GM12801 (cell line): Measurements from ENCODE around the gene NFKB2.

Experiments
- TF ChIP-seq, protein P1 (sequence below): IDR thresholded peaks from one replicate; pipeline ENCODE4 v1.5.1; 2011; ENCODE audit warnings: control low read depth; ENCODE audit not compliant: insufficient read length; ENCODE audit errors: extremely low read depth

NFKB2 gene

DNA sequence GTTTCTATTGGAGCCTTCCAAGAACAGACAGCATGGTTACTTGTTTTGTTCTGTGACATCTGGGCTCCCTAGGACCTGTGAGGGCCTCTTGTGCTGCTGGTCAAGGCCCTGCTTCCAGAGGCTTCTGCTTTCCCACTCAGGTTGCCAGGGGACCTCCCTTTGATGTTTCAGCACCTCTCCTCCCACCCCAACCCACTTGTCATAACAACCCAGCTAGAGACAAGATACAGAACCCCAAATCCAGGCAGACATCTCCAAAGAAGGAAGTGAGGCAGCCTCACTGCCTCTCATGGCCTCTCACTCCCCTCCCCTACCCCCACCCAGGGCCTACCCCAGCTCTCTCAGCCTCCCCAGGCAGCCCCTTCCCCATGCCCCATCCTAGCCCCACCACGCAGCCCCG, 11.3 kb downstream of the NFKB2 start:
- TF ChIP-seq, protein P1, sequence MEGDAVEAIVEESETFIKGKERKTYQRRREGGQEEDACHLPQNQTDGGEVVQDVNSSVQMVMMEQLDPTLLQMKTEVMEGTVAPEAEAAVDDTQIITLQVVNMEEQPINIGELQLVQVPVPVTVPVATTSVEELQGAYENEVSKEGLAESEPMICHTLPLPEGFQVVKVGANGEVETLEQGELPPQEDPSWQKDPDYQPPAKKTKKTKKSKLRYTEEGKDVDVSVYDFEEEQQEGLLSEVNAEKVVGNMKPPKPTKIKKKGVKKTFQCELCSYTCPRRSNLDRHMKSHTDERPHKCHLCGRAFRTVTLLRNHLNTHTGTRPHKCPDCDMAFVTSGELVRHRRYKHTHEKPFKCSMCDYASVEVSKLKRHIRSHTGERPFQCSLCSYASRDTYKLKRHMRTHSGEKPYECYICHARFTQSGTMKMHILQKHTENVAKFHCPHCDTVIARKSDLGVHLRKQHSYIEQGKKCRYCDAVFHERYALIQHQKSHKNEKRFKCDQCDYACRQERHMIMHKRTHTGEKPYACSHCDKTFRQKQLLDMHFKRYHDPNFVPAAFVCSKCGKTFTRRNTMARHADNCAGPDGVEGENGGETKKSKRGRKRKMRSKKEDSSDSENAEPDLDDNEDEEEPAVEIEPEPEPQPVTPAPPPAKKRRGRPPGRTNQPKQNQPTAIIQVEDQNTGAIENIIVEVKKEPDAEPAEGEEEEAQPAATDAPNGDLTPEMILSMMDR: no peak

DNA sequence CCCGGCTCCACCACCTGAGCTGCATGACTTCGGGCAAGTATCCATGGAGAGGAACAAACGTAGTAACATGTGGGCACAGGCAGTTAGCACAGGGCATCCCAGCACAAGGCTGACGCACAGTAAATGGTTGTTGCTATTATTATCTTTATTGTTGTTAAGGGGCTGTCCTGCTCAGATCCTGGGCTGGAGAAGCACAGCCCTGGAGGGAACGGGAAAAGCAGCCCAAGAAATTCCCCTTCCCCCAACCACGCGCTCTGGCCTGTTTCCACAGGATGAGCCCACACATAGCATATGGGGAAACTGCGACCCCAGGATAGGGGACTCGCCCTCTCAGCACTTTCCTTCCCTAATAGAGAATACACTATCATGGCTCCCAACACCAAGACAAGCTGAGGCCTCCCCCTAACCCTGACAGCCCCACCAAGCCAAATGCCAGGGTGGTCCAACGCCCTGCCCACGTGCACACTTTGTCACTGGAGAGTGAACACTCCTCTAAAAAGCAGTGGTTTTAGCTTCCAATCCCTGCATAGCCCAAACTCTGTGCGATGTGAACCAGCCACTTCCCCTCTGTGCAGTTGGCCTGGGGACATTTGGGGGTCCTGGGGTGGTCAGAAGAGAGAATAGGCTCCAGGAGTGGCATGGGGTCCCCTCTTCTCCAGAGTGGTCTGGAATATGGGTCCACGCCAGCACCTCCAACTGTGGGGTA, 12.1 kb downstream of the NFKB2 start:
- TF ChIP-seq, protein P1: no peak

DNA sequence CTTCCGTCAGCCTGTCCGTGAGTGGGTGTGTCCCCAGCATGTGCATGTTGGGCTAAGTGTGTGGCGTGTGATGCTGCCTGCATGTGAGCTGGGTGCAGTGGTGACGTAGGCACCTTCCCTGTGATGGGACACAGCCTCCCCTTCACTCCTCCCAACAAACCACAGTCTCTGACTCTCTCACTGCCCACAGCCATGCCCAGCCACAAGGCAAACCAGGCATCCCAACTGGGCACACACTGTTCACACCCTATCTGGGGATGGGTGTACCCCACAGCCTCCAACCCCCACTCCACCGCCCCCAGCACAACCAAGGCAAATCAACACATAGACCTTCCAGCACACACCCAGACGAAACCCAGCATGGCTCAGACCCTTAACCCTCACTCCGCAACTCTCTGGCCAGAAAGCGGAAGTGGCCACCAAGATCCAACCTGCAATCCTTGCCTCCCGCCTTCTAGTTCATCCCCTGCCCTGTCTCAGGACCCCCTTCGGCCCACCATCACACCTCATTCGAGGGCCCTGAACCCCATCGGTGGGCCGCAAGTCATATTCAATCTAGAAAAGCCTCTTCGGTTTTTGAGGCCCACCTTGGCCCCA, 12.7 kb downstream of the NFKB2 start:
- TF ChIP-seq, protein P1: no peak

DNA sequence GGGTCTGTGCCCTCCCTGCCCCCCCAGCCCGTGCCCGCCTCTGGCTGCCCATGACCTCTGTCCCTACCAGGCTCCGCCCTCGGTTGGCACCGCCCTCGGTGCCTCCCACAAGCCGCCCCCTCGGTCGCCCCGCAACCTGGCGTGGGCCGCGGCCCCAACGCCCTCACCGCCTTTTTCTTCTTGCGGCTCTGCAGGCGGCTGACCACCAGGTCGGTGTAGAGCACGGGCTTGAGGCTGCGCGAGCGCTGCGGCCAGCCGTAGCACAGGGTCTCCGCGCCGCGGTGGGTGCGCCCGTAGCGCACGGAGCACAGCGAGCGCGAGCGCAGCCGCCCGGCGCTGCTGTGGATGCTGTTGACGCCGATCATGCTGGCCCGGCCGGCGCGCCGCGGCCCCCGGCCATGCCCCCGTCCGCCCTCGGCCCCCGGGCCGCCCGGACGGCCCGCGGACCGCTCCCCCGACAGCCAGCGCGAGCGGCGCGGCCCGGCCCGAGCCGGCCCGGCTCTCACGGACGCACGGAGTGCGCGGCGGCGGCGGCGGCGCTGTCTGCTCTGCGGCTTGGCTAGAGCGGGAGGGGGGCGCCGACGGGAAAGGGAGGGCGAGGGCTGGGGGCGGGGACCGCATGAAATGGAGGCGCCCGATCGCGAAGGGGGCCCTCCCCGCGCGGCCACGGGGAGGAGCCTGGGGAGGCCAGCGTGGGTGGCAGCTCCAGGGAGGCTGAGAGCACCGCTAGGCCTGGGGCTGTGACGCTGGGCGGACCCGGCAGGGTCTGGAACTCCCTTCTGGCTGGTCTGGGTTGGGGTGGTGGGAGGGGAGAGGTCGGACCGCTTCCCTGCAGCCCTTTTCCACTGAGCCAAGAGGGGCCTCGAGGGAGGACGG, 13.5 kb downstream of the NFKB2 start:
- TF ChIP-seq, protein P1: no peak

DNA sequence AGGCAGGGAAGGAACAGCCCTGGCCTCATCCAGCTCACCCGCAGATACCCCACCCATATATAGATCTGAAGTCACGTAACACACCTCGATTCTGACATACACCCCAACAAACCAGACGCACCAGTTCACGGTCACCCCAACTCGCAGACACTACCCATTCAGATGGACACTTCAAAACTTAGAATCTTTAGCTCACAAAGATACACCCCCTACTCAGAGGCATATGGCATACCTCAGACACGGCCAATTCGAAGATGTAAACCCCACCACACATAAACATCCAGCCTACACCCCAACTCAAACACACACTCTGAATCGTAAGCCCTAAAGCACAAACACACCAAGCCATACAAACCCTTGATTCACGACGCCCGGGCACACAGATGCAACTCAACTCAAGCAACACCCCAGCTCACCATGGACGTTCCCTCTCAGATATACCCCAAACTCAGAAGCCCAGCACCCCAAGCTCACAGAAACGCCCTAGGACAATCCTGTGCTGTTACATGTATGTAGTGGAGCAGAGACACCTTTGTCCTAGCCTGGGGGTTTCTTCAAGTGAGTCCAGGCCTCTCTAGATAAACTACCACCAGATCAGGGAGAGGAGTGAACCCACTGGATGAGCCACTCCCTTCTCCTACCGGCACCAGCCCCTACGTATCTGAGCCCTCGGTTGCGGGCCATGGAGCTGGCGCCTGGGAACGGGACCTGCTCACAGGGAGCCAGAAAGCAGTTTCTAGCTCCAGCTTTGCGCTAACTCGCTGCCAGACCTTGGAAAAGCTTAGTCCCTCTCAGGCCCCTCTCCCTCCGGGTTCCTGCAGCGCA, 14.3 kb downstream of the NFKB2 start:
- TF ChIP-seq, protein P1: no peak

DNA sequence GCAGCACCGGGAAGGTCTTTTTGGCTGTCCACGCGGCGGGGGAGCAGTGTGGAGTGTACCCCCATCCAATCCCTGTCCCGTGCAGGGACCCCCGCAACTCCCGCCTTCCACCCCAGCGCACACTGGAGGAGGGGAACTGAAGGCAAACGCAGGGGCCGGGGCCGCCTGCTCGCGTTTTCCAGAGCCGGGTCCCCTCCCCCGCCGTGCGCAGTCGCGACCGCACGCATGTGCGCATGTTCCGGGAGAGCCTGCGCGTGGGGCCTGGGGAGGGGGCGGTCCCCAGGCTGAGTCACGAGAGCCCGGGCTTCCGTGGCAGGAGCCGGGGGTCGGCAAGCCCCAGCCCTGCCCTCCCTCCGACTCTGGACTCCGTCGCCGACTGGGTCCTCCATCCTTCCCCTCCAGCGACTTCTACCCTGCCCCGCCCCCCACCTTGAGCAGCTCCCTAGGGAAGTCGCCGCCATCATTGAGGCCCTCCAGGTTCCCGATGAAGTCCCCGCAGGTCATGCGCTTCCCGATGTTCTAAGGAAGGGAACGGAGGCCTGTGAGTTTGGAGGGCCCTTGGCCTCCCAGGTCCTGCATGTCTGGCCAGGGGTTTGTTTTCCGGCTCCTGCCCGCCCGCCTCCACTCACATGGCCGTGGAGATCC, 15.0 kb downstream of the NFKB2 start:
- TF ChIP-seq, protein P1: no peak
